ENCODE data around the gene ZDHHC7.

The ZDHHC7 gene

DNA sequence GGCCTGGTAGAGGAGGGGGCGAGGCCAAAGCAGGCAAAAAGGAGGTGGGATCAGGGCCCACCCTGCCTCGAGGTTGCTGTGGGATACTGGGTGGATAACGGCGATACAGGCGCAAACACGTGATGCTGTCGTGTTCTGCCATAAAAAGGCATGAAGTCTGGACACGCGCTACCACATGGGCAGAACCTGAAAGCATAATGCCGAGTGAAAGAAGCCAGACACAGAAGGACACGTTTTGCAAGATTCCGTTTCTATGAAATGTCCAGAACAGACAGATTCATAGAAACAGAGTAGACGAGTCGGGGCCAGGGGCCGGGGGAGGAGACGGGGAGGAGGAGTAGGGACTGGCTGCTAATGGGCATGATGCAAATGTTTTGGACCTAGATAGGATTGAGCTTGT lies 43.5 kb downstream of the ZDHHC7 start:
- no peak for DNase-seq
- H3K27me3 ChIP-seq (ENCODE audit: insufficient read depth, low read depth, severe bottlenecking): no peaks in the 10 kb centered on the region
- H3K36me3 ChIP-seq: no peaks in the 10 kb centered on the region
- H3K27ac ChIP-seq: no peak overlapping the region
- TF ChIP-seq, protein P1, sequence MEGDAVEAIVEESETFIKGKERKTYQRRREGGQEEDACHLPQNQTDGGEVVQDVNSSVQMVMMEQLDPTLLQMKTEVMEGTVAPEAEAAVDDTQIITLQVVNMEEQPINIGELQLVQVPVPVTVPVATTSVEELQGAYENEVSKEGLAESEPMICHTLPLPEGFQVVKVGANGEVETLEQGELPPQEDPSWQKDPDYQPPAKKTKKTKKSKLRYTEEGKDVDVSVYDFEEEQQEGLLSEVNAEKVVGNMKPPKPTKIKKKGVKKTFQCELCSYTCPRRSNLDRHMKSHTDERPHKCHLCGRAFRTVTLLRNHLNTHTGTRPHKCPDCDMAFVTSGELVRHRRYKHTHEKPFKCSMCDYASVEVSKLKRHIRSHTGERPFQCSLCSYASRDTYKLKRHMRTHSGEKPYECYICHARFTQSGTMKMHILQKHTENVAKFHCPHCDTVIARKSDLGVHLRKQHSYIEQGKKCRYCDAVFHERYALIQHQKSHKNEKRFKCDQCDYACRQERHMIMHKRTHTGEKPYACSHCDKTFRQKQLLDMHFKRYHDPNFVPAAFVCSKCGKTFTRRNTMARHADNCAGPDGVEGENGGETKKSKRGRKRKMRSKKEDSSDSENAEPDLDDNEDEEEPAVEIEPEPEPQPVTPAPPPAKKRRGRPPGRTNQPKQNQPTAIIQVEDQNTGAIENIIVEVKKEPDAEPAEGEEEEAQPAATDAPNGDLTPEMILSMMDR (IDR thresholded peaks at IDR 0.05; ENCODE audit: low read depth, low read length): no peak
- H3K9me3 ChIP-seq (ENCODE audit: severe bottlenecking): no peaks in the 10 kb centered on the region
- no peak overlapping the region for H3K4me3 ChIP-seq (ENCODE audit: low read depth, low read length)

DNA sequence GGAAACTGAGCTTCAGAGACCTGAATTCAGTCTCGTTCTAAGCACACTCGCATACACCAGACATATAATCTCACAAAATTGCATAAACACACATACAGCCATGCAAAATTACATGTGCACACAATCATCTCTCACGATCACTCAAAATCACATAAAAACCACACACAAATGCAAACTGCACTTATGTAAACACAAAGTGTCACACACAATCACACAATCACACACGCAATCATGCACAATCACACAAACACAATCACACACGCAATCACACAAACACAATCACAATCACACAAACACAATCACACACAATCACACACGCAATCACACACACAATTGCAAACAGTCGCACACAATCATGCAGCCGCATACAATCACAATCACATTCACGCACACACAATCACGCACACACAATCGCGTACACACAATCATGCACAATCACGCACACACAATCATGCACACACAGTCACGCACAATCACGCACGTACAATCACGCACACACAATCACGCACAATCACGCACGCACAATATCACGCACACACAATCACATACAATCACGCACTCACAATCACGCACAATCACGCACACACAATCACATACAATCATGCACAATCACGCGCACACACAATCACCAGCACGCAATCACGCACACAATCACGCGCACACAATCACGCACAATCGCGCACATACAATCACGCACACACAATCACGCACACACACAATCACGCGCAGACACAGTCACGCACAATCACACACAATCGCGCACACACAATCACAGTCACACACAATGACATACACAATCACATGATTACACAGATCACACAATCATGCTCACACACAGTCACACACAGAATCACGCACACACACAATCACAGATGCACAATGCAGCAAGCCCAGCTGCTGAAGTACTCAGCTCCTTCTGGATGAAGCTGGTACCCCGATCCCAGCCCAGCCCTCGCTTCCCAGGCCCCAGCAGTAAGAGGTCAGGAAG lies 45.6 kb downstream of the ZDHHC7 start:
- TF ChIP-seq, protein P1 (IDR thresholded peaks at IDR 0.05; ENCODE audit: low read depth, low read length): no peak
- Histone ChIP-seq H3K36me3 (no peaks in the 10 kb centered on the region), H3K4me3 (ENCODE audit: low read depth, low read length) (no peak overlapping the region), H3K9me3 (ENCODE audit: severe bottlenecking) (no peaks in the 10 kb centered on the region), H3K27ac (no peak overlapping the region), H3K27me3 (ENCODE audit: insufficient read depth, low read depth, severe bottlenecking) (no peaks in the 10 kb centered on the region)
- no peak for DNase-seq

DNA sequence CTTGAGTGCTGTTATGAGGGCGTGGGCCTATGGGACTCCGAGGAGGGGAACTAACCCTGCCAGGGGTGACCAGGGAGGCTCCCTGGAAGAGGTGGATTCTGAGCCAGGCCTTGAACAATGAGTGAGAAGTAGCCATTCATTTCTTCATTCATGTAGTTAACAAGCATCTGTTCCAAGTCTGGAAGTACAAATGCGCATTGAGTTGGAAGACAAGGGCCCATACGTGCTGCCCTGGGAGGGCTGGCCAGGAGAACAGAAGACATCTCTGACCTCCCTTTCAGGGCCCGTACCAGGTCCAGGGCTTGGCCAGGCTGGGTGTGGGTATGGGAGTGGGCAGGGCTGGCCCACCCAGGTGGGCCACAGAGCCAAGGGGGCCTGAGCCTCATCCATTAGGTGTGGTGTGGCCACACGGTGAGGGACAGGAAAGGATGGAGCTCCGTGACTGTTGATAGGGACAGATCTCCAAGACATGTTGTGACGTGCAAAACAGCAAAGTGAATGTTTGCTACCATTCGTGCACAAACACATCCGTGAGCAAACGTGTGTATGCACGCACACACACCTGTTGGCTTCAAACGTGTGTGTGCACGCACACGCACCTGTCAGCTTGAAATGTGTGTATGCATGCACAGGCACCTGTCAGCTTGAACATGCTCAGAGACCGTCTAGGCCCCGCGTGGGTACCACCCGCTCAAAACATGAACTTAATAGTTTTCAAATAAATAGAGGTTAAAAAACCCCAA lies 46.8 kb downstream of the ZDHHC7 start:
- Histone ChIP-seq H3K27me3 (ENCODE audit: insufficient read depth, low read depth, severe bottlenecking) (no peaks in the 10 kb centered on the region), H3K4me3 (ENCODE audit: low read depth, low read length) (no peak overlapping the region), H3K9me3 (ENCODE audit: severe bottlenecking) (no peaks in the 10 kb centered on the region), H3K36me3 (no peaks in the 10 kb centered on the region), H3K27ac (no peak overlapping the region)
- TF ChIP-seq, protein P1 (IDR thresholded peaks at IDR 0.05; ENCODE audit: low read depth, low read length): no peak
- no peak for DNase-seq

DNA sequence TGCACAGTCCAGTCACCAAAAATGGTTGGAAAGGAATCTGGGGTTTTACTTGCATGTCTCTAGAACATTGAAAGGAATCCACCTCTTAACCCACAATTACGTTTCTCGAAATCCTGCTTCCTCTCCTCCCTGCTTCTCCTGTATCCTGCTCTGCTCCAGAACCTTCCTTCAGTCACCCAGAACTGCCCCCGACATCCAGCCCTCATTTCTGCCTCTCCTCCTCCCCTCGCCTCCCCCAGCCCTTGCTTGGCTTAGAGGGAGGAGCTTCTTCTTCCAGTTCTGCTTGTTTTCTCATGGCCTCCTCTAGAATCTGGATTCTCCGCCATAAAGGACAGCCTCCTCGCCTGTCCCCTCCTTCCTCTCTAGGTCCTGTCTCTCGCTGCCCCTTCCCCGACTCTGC lies 48.3 kb downstream of the ZDHHC7 start:
- no peak for DNase-seq
- no peak overlapping the region for H3K4me3 ChIP-seq (ENCODE audit: low read depth, low read length)
- H3K9me3 ChIP-seq (ENCODE audit: severe bottlenecking): no peaks in the 10 kb centered on the region
- TF ChIP-seq, protein P1 (IDR thresholded peaks at IDR 0.05; ENCODE audit: low read depth, low read length): no peak
- no peaks in the 10 kb centered on the region for H3K36me3 ChIP-seq
- H3K27ac ChIP-seq: no peak overlapping the region
- H3K27me3 ChIP-seq (ENCODE audit: insufficient read depth, low read depth, severe bottlenecking): no peaks in the 10 kb centered on the region

DNA sequence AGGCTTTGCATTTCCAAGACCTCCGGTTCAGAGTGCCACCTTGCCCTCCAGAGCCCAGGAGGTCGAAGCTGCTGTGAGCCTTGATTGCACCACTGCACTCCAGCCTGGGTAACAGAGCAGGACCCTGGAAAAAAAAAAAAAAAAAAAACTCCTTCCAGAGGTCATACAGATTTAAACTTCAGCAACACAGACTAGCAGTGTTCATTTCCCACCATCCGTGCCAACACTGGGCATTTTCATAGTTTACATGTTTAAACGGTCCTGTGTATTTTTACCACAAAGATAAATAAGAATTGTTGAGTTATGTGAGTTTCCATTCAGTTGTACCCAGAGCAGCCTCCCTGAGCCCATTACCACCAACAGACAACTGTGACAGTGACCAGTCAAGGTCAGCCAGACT lies 50.4 kb downstream of the ZDHHC7 start:
- Histone ChIP-seq H3K9me3 (ENCODE audit: severe bottlenecking) (no peaks in the 10 kb centered on the region), H3K27me3 (ENCODE audit: insufficient read depth, low read depth, severe bottlenecking) (no peaks in the 10 kb centered on the region), H3K27ac (no peak overlapping the region), H3K4me3 (ENCODE audit: low read depth, low read length) (no peak overlapping the region), H3K36me3 (no peaks in the 10 kb centered on the region)
- DNase-seq: no peak
- TF ChIP-seq, protein P1 (IDR thresholded peaks at IDR 0.05; ENCODE audit: low read depth, low read length): no peak
